Mesodermal cell (in vitro differentiated cells): Measurements from ENCODE around the gene CCDC187.
A peak's percentile ranks its signal among the peaks of the same experiment; 100 is the strongest.
"Not testable (repeated sequence)": the region's sequence is repeated elsewhere in the genome, so short reads cannot be mapped to it uniquely, and the experiment has no call there.

Source experiments
- H3K27ac ChIP-seq: 2 replicates; pipeline ENCODE4 v1.7.0; 2013; ENCODE audit warnings: mild to moderate bottlenecking, low read depth, low read length, moderate library complexity; ENCODE audit not compliant: severe bottlenecking
- H3K36me3 ChIP-seq: 2 replicates; pipeline ENCODE4 v1.7.1; 2013; ENCODE audit warnings: mild to moderate bottlenecking, low read length, moderate library complexity; ENCODE audit not compliant: control insufficient read depth, insufficient read depth
- H3K4me1 ChIP-seq: one replicate; pipeline ENCODE4 v1.7.1; 2013; ENCODE audit warnings: mild to moderate bottlenecking, low read length; ENCODE audit not compliant: insufficient read depth, control insufficient read depth, poor library complexity, severe bottlenecking
- H3K4me3 ChIP-seq: 2 replicates; pipeline ENCODE4 v1.7.0; 2013; ENCODE audit warnings: low read length, control low read depth, mild to moderate bottlenecking; ENCODE audit not compliant: insufficient read depth, poor library complexity, severe bottlenecking; ENCODE audit errors: extremely low read depth
- H3K9me3 ChIP-seq: 2 replicates; pipeline ENCODE4 v1.7.1; 2013; ENCODE audit warnings: mild to moderate bottlenecking, low read length, moderate library complexity; ENCODE audit not compliant: control insufficient read depth
- WGBS, 2 experiments: methylation state at CpG; one replicate each; pipeline ENCODE4 v1.1.5; 2013; ENCODE audit warnings: missing lambda C conversion rate in 2 of 2; ENCODE audit not compliant: insufficient coverage in 2 of 2; 5-methylcytosine and 5-hydroxymethylcytosine counted together

The CCDC187 gene

GRCh38 chr9:136326761-136327303 is 22.9 kb upstream of the CCDC187 start:
- H3K27ac ChIP-seq: peak overlapping the region; percentile 96
- H3K4me3 ChIP-seq: peak overlapping the region; percentile 54
- H3K36me3 ChIP-seq: peaks cover 15% of the 10 kb centered on the region
- WGBS, 2 experiments: 44 to 48% methylated on average over 11 to 14 of the region's 17 CpGs
- no peaks in the 10 kb centered on the region for H3K9me3 ChIP-seq
- peaks cover 35% of the 10 kb centered on the region for H3K4me1 ChIP-seq

- Histone ChIP-seq H3K4me3 (peak overlapping the region; percentile 54), H3K36me3 (peaks cover 13% of the 10 kb centered on the region), H3K27ac (peak overlapping the region; percentile 96), H3K4me1 (peaks cover 35% of the 10 kb centered on the region), H3K9me3 (no peaks in the 10 kb centered on the region)
- WGBS, 2 experiments: 38 to 39% methylated on average over 18 to 20 of the region's 28 CpGs
Observed at GRCh38 chr9:136326061-136326760, 22.3 kb upstream of the CCDC187 start.

GRCh38 chr9:136325358-136325757 is 21.5 kb upstream of the CCDC187 start:
- H3K27ac ChIP-seq: no peak overlapping the region
- peaks cover 35% of the 10 kb centered on the region for H3K4me1 ChIP-seq
- WGBS, 2 experiments: 96 to 97% methylated on average over 13 of the region's 13 CpGs
- peaks cover 13% of the 10 kb centered on the region for H3K36me3 ChIP-seq
- no peak overlapping the region for H3K4me3 ChIP-seq
- no peaks in the 10 kb centered on the region for H3K9me3 ChIP-seq

GRCh38 chr9:136324501-136325300 is 20.8 kb upstream of the CCDC187 start:
- H3K9me3 ChIP-seq: no peaks in the 10 kb centered on the region
- no peak overlapping the region for H3K27ac ChIP-seq
- H3K36me3 ChIP-seq: peaks cover 7% of the 10 kb centered on the region
- H3K4me1 ChIP-seq: peaks cover 35% of the 10 kb centered on the region
- no peak overlapping the region for H3K4me3 ChIP-seq
- WGBS, 2 experiments: 83 to 86% methylated on average over 21 to 22 of the region's 24 CpGs

GRCh38 chr9:136323371-136323789 is 19.5 kb upstream of the CCDC187 start:
- H3K27ac ChIP-seq: no peak overlapping the region
- no peak overlapping the region for H3K4me3 ChIP-seq
- H3K36me3 ChIP-seq: no peaks in the 10 kb centered on the region
- WGBS, 2 experiments: 91 to 93% methylated on average over 13 to 16 of the region's 17 CpGs
- no peaks in the 10 kb centered on the region for H3K9me3 ChIP-seq
- H3K4me1 ChIP-seq: peaks cover 25% of the 10 kb centered on the region

GRCh38 chr9:136322756-136323330 is 18.9 kb upstream of the CCDC187 start:
- 89 to 94% methylated on average over 20 to 22 of the region's 23 CpGs for WGBS, 2 experiments
- no peaks in the 10 kb centered on the region for H3K36me3 ChIP-seq
- H3K4me3 ChIP-seq: no peak overlapping the region
- H3K9me3 ChIP-seq: no peaks in the 10 kb centered on the region
- H3K4me1 ChIP-seq: peaks cover 21% of the 10 kb centered on the region
- H3K27ac ChIP-seq: no peak overlapping the region

GRCh38 chr9:136321561-136321960 is 17.7 kb upstream of the CCDC187 start:
- no peak overlapping the region for H3K27ac ChIP-seq
- no peak overlapping the region for H3K4me3 ChIP-seq
- H3K9me3 ChIP-seq: no peaks in the 10 kb centered on the region
- H3K4me1 ChIP-seq: peaks cover 16% of the 10 kb centered on the region
- WGBS, 2 experiments: 94 to 95% methylated on average over 18 to 19 of the region's 19 CpGs
- H3K36me3 ChIP-seq: no peaks in the 10 kb centered on the region

GRCh38 chr9:136320972-136321371 is 17.1 kb upstream of the CCDC187 start:
- H3K36me3 ChIP-seq, H3K4me1 ChIP-seq, H3K27ac ChIP-seq, H3K4me3 ChIP-seq, H3K9me3 ChIP-seq: not testable (repeated sequence)

- H3K36me3 ChIP-seq, H3K4me1 ChIP-seq, H3K27ac ChIP-seq, H3K4me3 ChIP-seq: not testable (repeated sequence)
- H3K9me3 ChIP-seq: peaks cover 12% of the 10 kb centered on the region
- WGBS, 2 experiments: 100% methylated on average over 1 to 2 of the region's 3 CpGs
Observed at GRCh38 chr9:136319955-136320354, 16.1 kb upstream of the CCDC187 start.

- H3K9me3 ChIP-seq: peaks cover 19% of the 10 kb centered on the region
- not testable (repeated sequence) for H3K4me1 ChIP-seq, H3K4me3 ChIP-seq, H3K27ac ChIP-seq, H3K36me3 ChIP-seq
- 84 to 100% methylated on average over 14 of the region's 14 CpGs for WGBS, 2 experiments
Observed at GRCh38 chr9:136319244-136319643, 15.3 kb upstream of the CCDC187 start.
